CD14-positive monocyte (primary cell): ENCODE data around the gene COQ9. TPM values are rescaled to one million over a fixed set of nuclear protein-coding genes. Genes with fewer than 3 reads are reported as not detected.

ENCODE experiments used
- DNase-seq, 3 donors: peaks; one replicate each; pipeline ENCODE4 v3.0.0-alpha.2; 2011 to 2022
- H2AFZ ChIP-seq: 2 replicates; pipeline ENCODE4 v1.6.0; 2012; ENCODE audit warnings: mild to moderate bottlenecking, low read depth, low read length, inconsistent platforms; ENCODE audit not compliant: insufficient read depth, poor library complexity, severe bottlenecking
- H3K27ac ChIP-seq, 2 donors: 1 replicate in 1 of 2; 2 replicates in 1 of 2; pipeline ENCODE4 v1.5.1; 2012 to 2013; ENCODE audit warnings: low read length in 2 of 2, control low read depth in 1 of 2, inconsistent platforms in 1 of 2, low read depth in 1 of 2, mild to moderate bottlenecking in 1 of 2
- H3K27me3 ChIP-seq, 2 donors: one replicate each; pipeline versions ENCODE4 v1.6.0 to v1.6.1; 2011 to 2013; ENCODE audit warnings: low read length in 2 of 2; ENCODE audit not compliant: control insufficient read depth in 2 of 2, insufficient read depth in 2 of 2
- H3K36me3 ChIP-seq, 2 donors: replicated peaks in 1 of 2; 1 replicate in 1 of 2; 2 replicates in 1 of 2; pipeline versions ENCODE4 v1.5.1 to v1.6.1; 2012 to 2013; ENCODE audit warnings: low read length in 2 of 2, control low read depth in 1 of 2, inconsistent platforms in 1 of 2, mild to moderate bottlenecking in 1 of 2; ENCODE audit not compliant: insufficient read depth in 2 of 2, control insufficient read depth in 1 of 2
- H3K4me1 ChIP-seq, 2 donors: 1 replicate in 1 of 2; 2 replicates in 1 of 2; pipeline versions ENCODE4 v1.5.1 to v1.6.1; 2012 to 2013; ENCODE audit warnings: low read length in 2 of 2, control low read depth in 1 of 2, inconsistent platforms in 1 of 2, mild to moderate bottlenecking in 1 of 2, moderate library complexity in 1 of 2; ENCODE audit not compliant: insufficient read depth in 2 of 2, control insufficient read depth in 1 of 2
- H3K4me2 ChIP-seq: replicated peaks from 2 replicates; pipeline ENCODE3; 2012; ENCODE audit warnings: low read length, moderate library complexity, mild to moderate bottlenecking; ENCODE audit not compliant: poor library complexity, severe bottlenecking; ENCODE audit errors: extremely low read depth
- H3K4me3 ChIP-seq, 3 experiments: fragments of 200-600 bp in 1 of 3; sonication (generic) in 1 of 3; replicated peaks in 1 of 3; 1 replicate in 2 of 3; 2 replicates in 1 of 3; pipeline ENCODE4 v1.5.1; 2011 to 2013; ENCODE audit warnings: low read length in 3 of 3, mild to moderate bottlenecking in 3 of 3, control low read depth in 2 of 3, low read depth in 2 of 3, inconsistent platforms in 1 of 3, moderate library complexity in 1 of 3
- H3K79me2 ChIP-seq: 2 replicates; pipeline ENCODE4 v1.6.0; 2012; ENCODE audit warnings: mild to moderate bottlenecking, control low read depth, inconsistent platforms, low read length, moderate library complexity; ENCODE audit not compliant: insufficient read depth
- H3K9ac ChIP-seq: 2 replicates; pipeline ENCODE4 v1.6.0; 2017; ENCODE audit warnings: low read length, mild to moderate bottlenecking; ENCODE audit not compliant: insufficient read depth, poor library complexity, severe bottlenecking
- H3K9me3 ChIP-seq, 2 donors: replicated peaks in 1 of 2; 1 replicate in 1 of 2; 2 replicates in 1 of 2; pipeline versions ENCODE4 v1.5.1 to v1.6.1; 2012 to 2013; ENCODE audit warnings: low read length in 2 of 2, control low read depth in 1 of 2; ENCODE audit not compliant: control insufficient read depth in 1 of 2, insufficient read depth in 1 of 2
- H4K20me1 ChIP-seq: 2 replicates; pipeline ENCODE4 v1.6.0; 2012; ENCODE audit warnings: mild to moderate bottlenecking, low read length, control low read depth, moderate library complexity; ENCODE audit not compliant: insufficient read depth
- H3K27ac Mint-ChIP-seq, 7 donors: one replicate each; pipeline ENCODE4 v1.8.0; 2020; ENCODE audit warnings: mild to moderate bottlenecking in 7 of 7, mixed read lengths in 7 of 7, moderate library complexity in 6 of 7, inconsistent platforms in 2 of 7
- H3K27me3 Mint-ChIP-seq, 3 donors: one replicate each; pipeline ENCODE4 v1.8.0; 2021 to 2022; ENCODE audit warnings: low read depth in 3 of 3, mild to moderate bottlenecking in 3 of 3, mixed read lengths in 3 of 3, moderate library complexity in 3 of 3, inconsistent platforms in 1 of 3
- H3K36me3 Mint-ChIP-seq, 2 donors: one replicate each; pipeline ENCODE4 v1.8.0; 2020; ENCODE audit warnings: mixed read lengths in 2 of 2, inconsistent platforms in 1 of 2, mild to moderate bottlenecking in 1 of 2
- H3K4me1 Mint-ChIP-seq: one replicate; pipeline ENCODE4 v1.8.0; 2020; ENCODE audit warnings: mild to moderate bottlenecking, mixed read lengths
- H3K4me3 Mint-ChIP-seq, 2 donors: one replicate each; pipeline ENCODE4 v1.8.0; 2020; ENCODE audit warnings: mild to moderate bottlenecking in 2 of 2, mixed read lengths in 2 of 2, moderate library complexity in 1 of 2
- H3K9me3 Mint-ChIP-seq, 7 donors: one replicate each; pipeline ENCODE4 v1.8.0; 2020 to 2022; ENCODE audit warnings: mixed read lengths in 7 of 7, mild to moderate bottlenecking in 6 of 7, moderate library complexity in 6 of 7, inconsistent platforms in 2 of 7
- CTCF ChIP-seq: fragments of 200-600 bp; IDR thresholded peaks from one replicate; pipeline ENCODE4 v1.8.0; 2022; ENCODE audit warnings: antibody characterized with exemption, mild to moderate bottlenecking
- WGBS: methylation state at CpG from one replicate; pipeline ENCODE4 v1.1.5; 2013; ENCODE audit warnings: missing lambda C conversion rate; ENCODE audit not compliant: insufficient coverage; 5-methylcytosine and 5-hydroxymethylcytosine counted together
- intact Hi-C, 2 donors: fragments of 100-400 bp; cut with micrococcal nuclease; formaldehyde crosslinking; loops; one replicate each; pipeline versions ENCODE4 v1.15.0 to v1.15.1; 2023
- polyA plus RNA-seq, 3 donors: library from polyadenylated mRNA; depleted of rRNA in 1 of 3; unstranded in 2 of 3; stranded (reverse) in 1 of 3; fragments of 300-500 nt in 2 of 3; fragments of >200 nt in 1 of 3; fragmentation: Illumina TruSeq in 2 of 3; gene quantifications; 1 replicate in 2 of 3; 2 replicates in 1 of 3; pipeline ENCODE4 v1.2.3, GENCODE V29; 2012 to 2021

The COQ9 gene
- polyA plus RNA-seq, 3 donors: 32.7 to 47.8 (median 38.4) TPM

DNA sequence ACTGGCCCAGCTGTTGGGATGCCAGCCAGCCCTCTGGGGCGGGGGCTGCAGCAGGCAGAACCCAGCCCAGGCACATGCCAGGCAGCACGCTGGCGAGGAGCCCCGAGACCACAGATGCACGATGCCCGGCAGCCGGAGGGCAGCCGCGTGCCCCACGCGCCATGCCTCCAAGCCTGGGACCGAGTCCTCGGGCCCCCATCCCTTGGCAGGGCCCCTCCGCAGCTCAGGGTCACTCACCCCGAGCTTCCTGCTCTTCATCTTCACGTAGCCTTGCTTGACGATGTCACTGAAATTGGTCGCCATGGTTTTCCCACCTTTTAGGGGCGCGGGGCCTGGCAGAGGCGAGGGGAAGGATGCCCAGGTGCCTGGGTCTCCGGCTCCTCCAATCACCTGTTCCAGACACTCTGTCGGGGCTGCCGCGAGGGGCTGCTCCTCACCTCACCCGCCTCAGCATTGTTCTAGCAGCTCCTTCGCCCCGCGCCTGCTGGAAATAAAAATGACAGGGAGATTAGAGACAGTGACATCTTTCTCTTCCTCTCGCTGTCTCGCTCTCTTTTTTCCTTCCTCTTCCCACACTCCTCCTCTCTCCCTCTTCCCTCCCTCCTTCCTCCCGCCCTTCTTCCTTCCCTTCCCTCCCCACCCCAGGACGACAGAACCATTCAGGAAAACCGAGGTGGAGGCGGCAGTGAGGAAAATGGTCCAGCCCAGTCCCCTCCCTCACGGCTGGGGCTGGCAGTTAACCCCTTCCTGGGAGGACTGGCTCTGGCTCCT lies 32.1 kb downstream of the COQ9 start:
- peaks cover 18 to 42% (median 29%) of the 10 kb centered on the region in 3 donors for H3K27me3 Mint-ChIP-seq
- peaks cover 19 to 26% of the 10 kb centered on the region in 2 donors for H3K4me1 ChIP-seq
- no peak overlapping the region for H3K27ac ChIP-seq

More for the DNA sequence above, 32.1 kb downstream of the COQ9 start:
- intact Hi-C loops: no loop called here
- H3K4me2 ChIP-seq: peak overlapping the region; percentile 25
- WGBS: 28% methylated on average over 25 of the region's 36 CpGs
- no peaks in the 10 kb centered on the region for H3K79me2 ChIP-seq
- no peaks in the 10 kb centered on the region for H3K9me3 ChIP-seq
- H3K36me3 Mint-ChIP-seq: peaks cover 0 to 1% of the 10 kb centered on the region in 2 donors
- H3K4me1 Mint-ChIP-seq: peaks cover 19% of the 10 kb centered on the region
- peaks cover 0 to 3% (median 2%) of the 10 kb centered on the region in 7 donors for H3K9me3 Mint-ChIP-seq
- H3K36me3 ChIP-seq: no peaks in the 10 kb centered on the region
- no peak overlapping the region for H3K4me3 ChIP-seq
- no peak overlapping the region for H3K9ac ChIP-seq
- peak overlapping the region; percentile 3 for H2AFZ ChIP-seq
- H3K4me3 Mint-ChIP-seq: peak overlapping the region in 1 of 2 donors; percentile 79
- peaks cover 0 to 13% of the 10 kb centered on the region in 2 donors for H3K27me3 ChIP-seq
- no peak for DNase-seq
- TF ChIP-seq CTCF: no peak
- no peak overlapping the region for H3K27ac Mint-ChIP-seq
- no peaks in the 10 kb centered on the region for H4K20me1 ChIP-seq
